ENCODE data around the gene P2RY12. TPM values are rescaled to one million over a fixed set of nuclear protein-coding genes. Genes with fewer than 3 reads are reported as not detected.

P2RY12 gene
- polyA plus RNA-seq, 6 donors from 2014 or later, result 0.57 to 1.1 (median 0.91) TPM; not detected in 1

Other genes with a start within 250 kb of the P2RY12 start
- 1 to 10 TPM in 4 of 6 donors, under 1 TPM in 2; 0.62 to 4.7 (median 1.7) TPM for gene GPR171, start 181.5 kb downstream of the P2RY12 start, polyA plus RNA-seq (ENCODE audit: low read depth in 6 of 6)
- 10 to 100 TPM; 35.9 to 74.9 (median 53.4) TPM for gene P2RY14, start 106.2 kb downstream of the P2RY12 start, polyA plus RNA-seq (ENCODE audit: low read depth in 6 of 6)
- not detected for gene GPR87, start 67.9 kb downstream of the P2RY12 start, polyA plus RNA-seq (ENCODE audit: low read depth in 6 of 6)
- gene P2RY13, start 55.2 kb downstream of the P2RY12 start, polyA plus RNA-seq (ENCODE audit: low read depth in 6 of 6), result 1 to 10 TPM in 1 of 6 donors, under 1 TPM in 4, not detected in 1; 0.14 to 1.1 (median 0.29) TPM
- not detected for gene IGSF10, start 76.3 kb upstream of the P2RY12 start, polyA plus RNA-seq (ENCODE audit: low read depth in 6 of 6)

All from naive B cell (primary cell).